Type B pancreatic cell (in vitro differentiated cells): ENCODE measurements around the gene DYNLRB1. TPM values are rescaled to one million over a fixed set of nuclear protein-coding genes. Genes with fewer than 3 reads are reported as not detected.
"Not testable (repeated sequence)": the region's sequence is repeated elsewhere in the genome, so short reads cannot be mapped to it uniquely, and the experiment has no call there.

Experiments used
- DNase-seq: peaks from one replicate; pipeline ENCODE4 v3.0.0; 2021; ENCODE audit warnings: mixed read lengths; ENCODE audit not compliant: unreplicated experiment; ENCODE audit errors: extremely low spot score
- H3K27ac Mint-ChIP-seq: 2 replicates; pipeline ENCODE4 v1.8.0; 2021; ENCODE audit warnings: mild to moderate bottlenecking, mixed read lengths
- H3K27me3 Mint-ChIP-seq: 2 replicates; pipeline ENCODE4 v1.8.0; 2021; ENCODE audit warnings: mixed read lengths
- H3K36me3 Mint-ChIP-seq: 2 replicates; pipeline ENCODE4 v1.8.0; 2021; ENCODE audit warnings: mixed read lengths
- H3K4me1 Mint-ChIP-seq: one replicate; pipeline ENCODE4 v1.8.0; 2021; ENCODE audit warnings: mixed read lengths; ENCODE audit not compliant: unreplicated experiment
- H3K4me3 Mint-ChIP-seq: 2 replicates; pipeline ENCODE4 v1.8.0; 2021; ENCODE audit warnings: mild to moderate bottlenecking, mixed read lengths
- H3K9me3 Mint-ChIP-seq: 2 replicates; pipeline ENCODE4 v1.8.0; 2021; ENCODE audit warnings: mixed read lengths
- total RNA-seq: library from RNA; stranded (reverse); gene quantifications from 2 replicates; pipeline ENCODE4 v1.2.1, GENCODE V29; 2021; ENCODE audit warnings: low replicate concordance
- TF ChIP-seq, protein P1 (sequence below): fragments of 200-600 bp; sonication (generic); conservative IDR thresholded peaks from 2 replicates; pipeline ENCODE4 v1.5.0; 2021; ENCODE audit warnings: antibody characterized with exemption, mild to moderate bottlenecking

The DYNLRB1 gene
- total RNA-seq, 1 donor from 2014 or later, result 164 TPM

- Mint-ChIP-seq H3K4me1 (no peaks in the 10 kb centered on the region), H3K27me3 (no peaks in the 10 kb centered on the region), H3K9me3 (no peaks in the 10 kb centered on the region), H3K4me3 (no peak overlapping the region), H3K27ac (no peak overlapping the region), H3K36me3 (peaks cover 63% of the 10 kb centered on the region)
- TF ChIP-seq, protein P1, sequence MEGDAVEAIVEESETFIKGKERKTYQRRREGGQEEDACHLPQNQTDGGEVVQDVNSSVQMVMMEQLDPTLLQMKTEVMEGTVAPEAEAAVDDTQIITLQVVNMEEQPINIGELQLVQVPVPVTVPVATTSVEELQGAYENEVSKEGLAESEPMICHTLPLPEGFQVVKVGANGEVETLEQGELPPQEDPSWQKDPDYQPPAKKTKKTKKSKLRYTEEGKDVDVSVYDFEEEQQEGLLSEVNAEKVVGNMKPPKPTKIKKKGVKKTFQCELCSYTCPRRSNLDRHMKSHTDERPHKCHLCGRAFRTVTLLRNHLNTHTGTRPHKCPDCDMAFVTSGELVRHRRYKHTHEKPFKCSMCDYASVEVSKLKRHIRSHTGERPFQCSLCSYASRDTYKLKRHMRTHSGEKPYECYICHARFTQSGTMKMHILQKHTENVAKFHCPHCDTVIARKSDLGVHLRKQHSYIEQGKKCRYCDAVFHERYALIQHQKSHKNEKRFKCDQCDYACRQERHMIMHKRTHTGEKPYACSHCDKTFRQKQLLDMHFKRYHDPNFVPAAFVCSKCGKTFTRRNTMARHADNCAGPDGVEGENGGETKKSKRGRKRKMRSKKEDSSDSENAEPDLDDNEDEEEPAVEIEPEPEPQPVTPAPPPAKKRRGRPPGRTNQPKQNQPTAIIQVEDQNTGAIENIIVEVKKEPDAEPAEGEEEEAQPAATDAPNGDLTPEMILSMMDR, result no peak
- DNase-seq, result no peak
Measured at GRCh38 chr20:34493646-34494045, 22.6 kb upstream of the DYNLRB1 start.

DNA sequence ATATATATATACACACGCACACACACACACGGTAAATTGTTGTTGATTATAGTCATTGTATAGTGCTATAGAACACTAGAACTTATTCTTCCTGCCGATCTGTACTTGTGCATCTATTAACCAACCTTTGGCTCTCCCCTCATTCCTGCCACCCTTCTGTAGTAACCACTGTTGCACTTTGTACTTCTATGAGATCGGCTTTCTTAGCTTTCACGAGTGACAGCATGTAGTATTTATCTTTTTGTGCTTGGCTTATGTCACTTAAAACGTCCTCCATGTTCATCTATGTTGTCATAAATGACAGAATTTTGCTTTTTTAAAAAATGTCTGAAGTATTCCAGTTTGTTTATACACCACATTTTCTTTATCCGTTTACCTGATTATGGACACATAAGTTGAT, 20.9 kb upstream of the DYNLRB1 start:
- DNase-seq, result no peak
- Mint-ChIP-seq H3K36me3 (peaks cover 68% of the 10 kb centered on the region), H3K9me3 (no peaks in the 10 kb centered on the region), H3K27me3 (no peaks in the 10 kb centered on the region), H3K4me3 (no peak overlapping the region), H3K27ac (no peak overlapping the region), H3K4me1 (no peaks in the 10 kb centered on the region)
- TF ChIP-seq, protein P1, result no peak

DNA sequence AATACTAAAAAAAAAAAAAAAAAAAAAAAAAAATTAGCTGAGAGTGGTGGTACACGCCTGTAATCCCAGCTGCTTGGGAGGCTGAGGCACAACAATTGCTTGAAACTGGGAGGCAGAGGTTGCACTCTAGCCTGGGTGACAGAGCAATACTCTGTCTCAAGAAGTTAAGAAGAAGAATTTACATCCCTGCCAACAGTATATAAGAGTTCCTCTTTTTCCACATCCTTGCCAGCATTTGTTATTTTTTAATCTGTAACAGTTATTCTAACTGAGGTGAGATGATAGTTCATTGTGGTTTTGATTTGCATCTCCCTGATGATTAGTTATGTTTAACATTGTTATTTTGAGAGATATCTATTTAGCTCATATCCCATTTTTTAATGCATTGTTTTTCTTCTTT, 20.3 kb upstream of the DYNLRB1 start:
- no peak overlapping the region for H3K27ac Mint-ChIP-seq

DNA sequence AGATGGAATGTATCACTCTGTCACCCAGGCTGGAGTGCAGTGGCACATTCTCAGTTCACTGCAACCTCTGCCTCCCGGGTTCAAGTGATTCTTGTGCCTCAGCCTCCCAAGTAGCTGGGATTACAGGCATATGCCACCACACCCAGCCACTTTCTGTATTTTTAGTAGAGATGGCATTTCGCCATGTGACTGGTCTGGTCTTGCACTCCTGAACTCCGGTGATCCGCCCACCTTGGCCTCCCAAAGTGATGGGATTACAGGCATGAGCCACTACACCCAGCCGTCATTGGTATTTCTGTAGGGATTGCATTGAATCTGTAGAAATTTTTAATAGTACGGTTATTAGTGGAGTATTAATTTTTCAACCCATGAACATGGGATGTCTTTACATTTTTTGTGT, 18.6 kb upstream of the DYNLRB1 start:
- H3K27ac Mint-ChIP-seq, H3K9me3 Mint-ChIP-seq, H3K4me3 Mint-ChIP-seq, DNase-seq, H3K27me3 Mint-ChIP-seq, H3K4me1 Mint-ChIP-seq: not testable (repeated sequence)
- peaks cover 71% of the 10 kb centered on the region for H3K36me3 Mint-ChIP-seq

More for the DNA sequence above, 20.3 kb upstream of the DYNLRB1 start:
- TF ChIP-seq, protein P1, result no peak
- no peak for DNase-seq
- Mint-ChIP-seq H3K27me3 (no peaks in the 10 kb centered on the region), H3K9me3 (no peaks in the 10 kb centered on the region), H3K4me3 (no peak overlapping the region), H3K4me1 (no peaks in the 10 kb centered on the region), H3K36me3 (peaks cover 68% of the 10 kb centered on the region)

DNA sequence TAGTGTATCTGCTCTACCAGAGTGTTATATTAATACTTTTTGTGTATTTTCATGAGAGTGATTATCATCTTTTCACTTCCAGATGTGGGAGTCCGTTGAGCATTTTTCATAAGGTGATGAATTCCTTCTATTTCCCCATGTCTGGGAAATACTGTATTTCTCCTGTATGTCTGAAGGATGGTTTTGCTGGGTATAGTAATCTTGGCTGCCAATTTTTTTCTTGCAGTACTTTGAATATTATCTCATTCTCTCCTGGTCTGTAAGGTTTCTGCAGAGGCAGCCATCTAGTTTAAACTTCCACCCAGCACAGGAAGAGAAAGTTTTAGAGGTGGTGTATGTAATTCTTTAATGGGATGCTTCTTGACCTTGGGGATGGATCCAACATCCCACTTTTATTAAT, 15.4 kb upstream of the DYNLRB1 start:
- H3K4me1 Mint-ChIP-seq, result no peaks in the 10 kb centered on the region
- no peak overlapping the region for H3K27ac Mint-ChIP-seq
- peaks cover 60% of the 10 kb centered on the region for H3K36me3 Mint-ChIP-seq
- DNase-seq, result no peak
- H3K9me3 Mint-ChIP-seq, result no peaks in the 10 kb centered on the region
- no peaks in the 10 kb centered on the region for H3K27me3 Mint-ChIP-seq
- no peak overlapping the region for H3K4me3 Mint-ChIP-seq
- TF ChIP-seq, protein P1, result no peak

- TF ChIP-seq, protein P1, result no peak
- Mint-ChIP-seq H3K27ac (peak overlapping the region; percentile 42), H3K36me3 (peaks cover 23% of the 10 kb centered on the region), H3K9me3 (no peaks in the 10 kb centered on the region), H3K4me3 (no peak overlapping the region), H3K4me1 (no peaks in the 10 kb centered on the region), H3K27me3 (no peaks in the 10 kb centered on the region)
- DNase-seq, result no peak
Measured at GRCh38 chr20:34506480-34506879, 9.7 kb upstream of the DYNLRB1 start.
